Measurements from ENCODE around the gene CPS1.

The CPS1 gene

DNA sequence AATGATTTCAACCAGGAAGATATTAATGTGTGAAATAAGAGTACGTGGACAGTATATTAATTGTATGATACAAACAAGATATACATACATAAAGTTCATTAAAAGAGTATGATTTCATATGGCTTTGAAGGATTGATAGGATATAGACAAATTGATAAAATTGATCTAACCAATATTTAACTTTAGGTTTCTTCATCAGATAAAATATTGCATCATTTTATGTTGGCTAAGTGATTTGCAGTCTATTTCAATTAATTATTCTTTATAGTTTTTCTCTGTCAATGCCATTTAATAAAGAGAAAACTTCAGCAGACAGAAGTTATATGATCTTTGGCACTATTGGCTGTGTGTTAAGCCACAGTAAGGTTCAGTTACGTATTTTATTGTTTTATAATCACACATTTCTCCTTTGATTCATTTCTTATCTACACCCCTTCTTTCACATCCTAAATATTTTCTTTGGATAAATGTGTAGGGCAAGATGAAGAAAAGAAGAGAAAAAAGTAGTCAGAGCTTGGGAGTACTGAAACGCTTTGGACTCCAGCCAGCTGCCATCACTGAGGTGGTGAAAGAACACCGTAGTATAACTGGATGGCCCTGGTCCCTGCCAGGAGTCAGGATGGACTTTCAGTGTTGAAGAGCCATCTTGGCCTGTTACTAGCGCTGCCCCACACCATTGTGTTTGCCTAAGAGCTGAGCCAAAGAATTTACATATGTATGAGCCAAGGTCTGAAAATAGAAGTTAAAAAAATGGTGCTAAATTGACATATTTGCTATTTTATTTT, 9.8 kb upstream of the CPS1 start:
- no peaks in the 10 kb centered on the region for H3K4me1 ChIP-seq (ENCODE audit: control insufficient read depth, insufficient read depth, low read length)
- TF ChIP-seq ZNF585B (tag by site-specific recombination; IDR thresholded peaks at IDR 0.05) (no peak), YY1 (tag by site-specific recombination; IDR thresholded peaks at IDR 0.05) (no peak), ZNF366 (tag by site-specific recombination; conservative IDR thresholded peaks at IDR 0.05) (no peak), ZNF549 (tag by site-specific recombination; IDR thresholded peaks at IDR 0.05) (no peak), ZBTB17 (tag by site-specific recombination; IDR thresholded peaks at IDR 0.05) (no peak)
- TF ChIP-seq, protein P1, sequence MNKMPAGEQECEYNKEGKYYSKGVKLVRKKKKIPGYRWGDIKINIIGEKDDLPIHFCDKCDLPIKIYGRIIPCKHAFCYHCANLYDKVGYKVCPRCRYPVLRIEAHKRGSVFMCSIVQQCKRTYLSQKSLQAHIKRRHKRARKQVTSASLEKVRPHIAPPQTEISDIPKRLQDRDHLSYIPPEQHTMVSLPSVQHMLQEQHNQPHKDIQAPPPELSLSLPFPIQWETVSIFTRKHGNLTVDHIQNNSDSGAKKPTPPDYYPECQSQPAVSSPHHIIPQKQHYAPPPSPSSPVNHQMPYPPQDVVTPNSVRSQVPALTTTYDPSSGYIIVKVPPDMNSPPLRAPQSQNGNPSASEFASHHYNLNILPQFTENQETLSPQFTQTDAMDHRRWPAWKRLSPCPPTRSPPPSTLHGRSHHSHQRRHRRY (tag by site-specific recombination; IDR thresholded peaks at IDR 0.05), result no peak
- no peaks in the 10 kb centered on the region for H3K36me3 ChIP-seq (ENCODE audit: control insufficient read depth in 2 of 2, insufficient read depth in 1 of 2, low read length in 2 of 2)
- no peak overlapping the region for H3K27ac ChIP-seq (ENCODE audit: extremely low read depth, low read depth, low read length)
- POLR2A ChIA-PET, result no interaction called here
- no peak overlapping the region for H3K4me3 ChIP-seq (ENCODE audit: low read depth, low read length)
- H3K9me3 ChIP-seq (ENCODE audit: control insufficient read depth, insufficient read depth, low read depth, low read length), result no peaks in the 10 kb centered on the region
- CTCF ChIA-PET, result interaction anchor here (0.6 to 0.7 kb wide), 2 partner anchors 19 to 45 kb away, joined by 3 to 4 read pairs; no protein-coding TSS in a partner anchor

DNA sequence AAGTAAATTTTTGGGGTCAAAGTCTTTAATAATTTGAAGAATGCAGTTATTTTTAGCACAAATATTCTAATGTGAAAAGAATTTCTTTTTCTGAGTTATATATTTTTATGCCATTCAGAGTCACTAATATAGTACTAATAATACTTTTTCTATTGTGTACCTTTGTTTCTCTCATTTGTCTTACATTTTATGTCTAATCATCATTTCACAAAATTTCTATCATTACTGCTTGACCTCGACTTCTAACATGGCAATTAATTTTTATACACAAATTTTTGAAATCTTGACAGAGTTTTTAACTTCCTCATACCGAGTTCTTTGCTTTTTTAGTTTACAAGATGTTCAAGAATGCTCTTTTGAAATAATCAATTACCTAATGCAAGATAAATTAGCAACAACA, 8.4 kb upstream of the CPS1 start:
- Histone ChIP-seq H3K27ac (ENCODE audit: extremely low read depth, low read depth, low read length) (no peak overlapping the region), H3K4me1 (ENCODE audit: control insufficient read depth, insufficient read depth, low read length) (no peaks in the 10 kb centered on the region), H3K36me3 (ENCODE audit: control insufficient read depth in 2 of 2, insufficient read depth in 1 of 2, low read length in 2 of 2) (no peaks in the 10 kb centered on the region), H3K4me3 (ENCODE audit: low read depth, low read length) (no peak overlapping the region), H3K9me3 (ENCODE audit: control insufficient read depth, insufficient read depth, low read depth, low read length) (no peaks in the 10 kb centered on the region)
- ChIA-PET CTCF (no interaction called here), POLR2A (no interaction called here)
- TF ChIP-seq ZSCAN23 (tag by site-specific recombination; IDR thresholded peaks at IDR 0.05), result no peak
- no peak for TF ChIP-seq ZNF501 (tag by site-specific recombination; IDR thresholded peaks at IDR 0.05)
- no peak for TF ChIP-seq ZNF629 (tag by site-specific recombination; IDR thresholded peaks at IDR 0.05)
- TF ChIP-seq, protein P2, sequence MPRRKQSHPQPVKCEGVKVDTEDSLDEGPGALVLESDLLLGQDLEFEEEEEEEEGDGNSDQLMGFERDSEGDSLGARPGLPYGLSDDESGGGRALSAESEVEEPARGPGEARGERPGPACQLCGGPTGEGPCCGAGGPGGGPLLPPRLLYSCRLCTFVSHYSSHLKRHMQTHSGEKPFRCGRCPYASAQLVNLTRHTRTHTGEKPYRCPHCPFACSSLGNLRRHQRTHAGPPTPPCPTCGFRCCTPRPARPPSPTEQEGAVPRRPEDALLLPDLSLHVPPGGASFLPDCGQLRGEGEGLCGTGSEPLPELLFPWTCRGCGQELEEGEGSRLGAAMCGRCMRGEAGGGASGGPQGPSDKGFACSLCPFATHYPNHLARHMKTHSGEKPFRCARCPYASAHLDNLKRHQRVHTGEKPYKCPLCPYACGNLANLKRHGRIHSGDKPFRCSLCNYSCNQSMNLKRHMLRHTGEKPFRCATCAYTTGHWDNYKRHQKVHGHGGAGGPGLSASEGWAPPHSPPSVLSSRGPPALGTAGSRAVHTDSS (tag by site-specific recombination; IDR thresholded peaks at IDR 0.05), result no peak
- no peak for TF ChIP-seq ZNF37A (tag by site-specific recombination; IDR thresholded peaks at IDR 0.05)

DNA sequence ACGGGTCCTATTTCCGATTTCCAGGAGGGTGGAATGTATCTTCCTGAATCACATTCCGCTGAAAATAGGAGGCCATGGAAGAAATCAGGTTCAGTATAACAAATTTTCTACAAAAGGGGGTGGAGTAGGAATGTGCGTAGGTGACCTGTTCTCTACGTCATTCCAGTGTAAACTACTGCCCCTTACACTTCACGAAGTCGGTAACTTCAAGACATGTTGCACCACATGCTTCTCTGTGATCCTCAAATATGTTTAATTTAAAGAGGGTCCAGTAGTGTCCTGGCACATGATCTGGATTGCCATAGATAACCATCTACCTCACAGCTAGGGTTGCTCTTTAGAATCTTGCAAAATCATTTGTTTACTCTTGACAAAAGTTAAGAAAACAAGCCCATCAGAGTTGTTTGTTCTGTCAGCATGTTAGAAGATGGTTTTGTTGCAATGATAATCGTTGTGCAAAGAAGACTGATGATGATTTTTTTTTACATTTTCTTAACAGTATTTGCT, 7.5 kb upstream of the CPS1 start:
- no peak for TF ChIP-seq ZNF311 (tag by site-specific recombination; IDR thresholded peaks at IDR 0.05; ENCODE audit: borderline replicate concordance)
- TF ChIP-seq ZNF132 (tag by site-specific recombination; IDR thresholded peaks at IDR 0.05; ENCODE audit: borderline replicate concordance), result no peak
- TF ChIP-seq ZNF16 (tag by site-specific recombination; IDR thresholded peaks at IDR 0.05; ENCODE audit: low read depth), result no peak
- no peak for TF ChIP-seq YY2 (tag by site-specific recombination; IDR thresholded peaks at IDR 0.05)
- no peak for TF ChIP-seq ZSCAN16 (tag by site-specific recombination; IDR thresholded peaks at IDR 0.05)
- no peak for TF ChIP-seq ZNF585B (tag by site-specific recombination; IDR thresholded peaks at IDR 0.05)
- TF ChIP-seq ZNF121 (tag by site-specific recombination; IDR thresholded peaks at IDR 0.05), result no peak
- no peak for TF ChIP-seq ZNF629 (tag by site-specific recombination; IDR thresholded peaks at IDR 0.05)
- no peak for TF ChIP-seq ZSCAN30 (tag by site-specific recombination; IDR thresholded peaks at IDR 0.05)
- TF ChIP-seq, protein P3, sequence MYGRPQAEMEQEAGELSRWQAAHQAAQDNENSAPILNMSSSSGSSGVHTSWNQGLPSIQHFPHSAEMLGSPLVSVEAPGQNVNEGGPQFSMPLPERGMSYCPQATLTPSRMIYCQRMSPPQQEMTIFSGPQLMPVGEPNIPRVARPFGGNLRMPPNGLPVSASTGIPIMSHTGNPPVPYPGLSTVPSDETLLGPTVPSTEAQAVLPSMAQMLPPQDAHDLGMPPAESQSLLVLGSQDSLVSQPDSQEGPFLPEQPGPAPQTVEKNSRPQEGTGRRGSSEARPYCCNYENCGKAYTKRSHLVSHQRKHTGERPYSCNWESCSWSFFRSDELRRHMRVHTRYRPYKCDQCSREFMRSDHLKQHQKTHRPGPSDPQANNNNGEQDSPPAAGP (tag by site-specific recombination; IDR thresholded peaks at IDR 0.05), result no peak
- no peak for TF ChIP-seq ZNF707 (tag by site-specific recombination; IDR thresholded peaks at IDR 0.05)
- TF ChIP-seq, protein P4, sequence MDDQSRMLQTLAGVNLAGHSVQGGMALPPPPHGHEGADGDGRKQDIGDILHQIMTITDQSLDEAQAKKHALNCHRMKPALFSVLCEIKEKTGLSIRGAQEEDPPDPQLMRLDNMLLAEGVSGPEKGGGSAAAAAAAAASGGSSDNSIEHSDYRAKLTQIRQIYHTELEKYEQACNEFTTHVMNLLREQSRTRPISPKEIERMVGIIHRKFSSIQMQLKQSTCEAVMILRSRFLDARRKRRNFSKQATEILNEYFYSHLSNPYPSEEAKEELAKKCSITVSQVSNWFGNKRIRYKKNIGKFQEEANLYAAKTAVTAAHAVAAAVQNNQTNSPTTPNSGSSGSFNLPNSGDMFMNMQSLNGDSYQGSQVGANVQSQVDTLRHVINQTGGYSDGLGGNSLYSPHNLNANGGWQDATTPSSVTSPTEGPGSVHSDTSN (CRISPR knock-in tag; IDR thresholded peaks at IDR 0.05), result no peak
- TF ChIP-seq ZBTB8A (tag by site-specific recombination; IDR thresholded peaks at IDR 0.05), result no peak
- no peak for TF ChIP-seq ZNF660 (tag by site-specific recombination; IDR thresholded peaks at IDR 0.05)
- H3K4me1 ChIP-seq (ENCODE audit: control insufficient read depth, insufficient read depth, low read length), result no peaks in the 10 kb centered on the region
- H3K4me3 ChIP-seq (ENCODE audit: low read depth, low read length), result no peak overlapping the region
- no peaks in the 10 kb centered on the region for H3K36me3 ChIP-seq (ENCODE audit: control insufficient read depth in 2 of 2, insufficient read depth in 1 of 2, low read length in 2 of 2)
- ChIA-PET POLR2A (no interaction called here), CTCF (interaction anchor here (0.6 to 0.9 kb wide), 2 partner anchors 45 to 340 kb away, joined by 3 to 6 read pairs; no protein-coding TSS in a partner anchor)
- no peak overlapping the region for H3K27ac ChIP-seq (ENCODE audit: extremely low read depth, low read depth, low read length)
- H3K9me3 ChIP-seq (ENCODE audit: control insufficient read depth, insufficient read depth, low read depth, low read length), result no peaks in the 10 kb centered on the region
